GM18520 (cell line): ENCODE data around the gene GNAZ.

Source experiments
- ATAC-seq: cut with Tn5 transposase; IDR thresholded peaks from one replicate; pipeline ENCODE4 v1.9.1; 2021; ENCODE audit not compliant: unreplicated experiment

Gene GNAZ

DNA sequence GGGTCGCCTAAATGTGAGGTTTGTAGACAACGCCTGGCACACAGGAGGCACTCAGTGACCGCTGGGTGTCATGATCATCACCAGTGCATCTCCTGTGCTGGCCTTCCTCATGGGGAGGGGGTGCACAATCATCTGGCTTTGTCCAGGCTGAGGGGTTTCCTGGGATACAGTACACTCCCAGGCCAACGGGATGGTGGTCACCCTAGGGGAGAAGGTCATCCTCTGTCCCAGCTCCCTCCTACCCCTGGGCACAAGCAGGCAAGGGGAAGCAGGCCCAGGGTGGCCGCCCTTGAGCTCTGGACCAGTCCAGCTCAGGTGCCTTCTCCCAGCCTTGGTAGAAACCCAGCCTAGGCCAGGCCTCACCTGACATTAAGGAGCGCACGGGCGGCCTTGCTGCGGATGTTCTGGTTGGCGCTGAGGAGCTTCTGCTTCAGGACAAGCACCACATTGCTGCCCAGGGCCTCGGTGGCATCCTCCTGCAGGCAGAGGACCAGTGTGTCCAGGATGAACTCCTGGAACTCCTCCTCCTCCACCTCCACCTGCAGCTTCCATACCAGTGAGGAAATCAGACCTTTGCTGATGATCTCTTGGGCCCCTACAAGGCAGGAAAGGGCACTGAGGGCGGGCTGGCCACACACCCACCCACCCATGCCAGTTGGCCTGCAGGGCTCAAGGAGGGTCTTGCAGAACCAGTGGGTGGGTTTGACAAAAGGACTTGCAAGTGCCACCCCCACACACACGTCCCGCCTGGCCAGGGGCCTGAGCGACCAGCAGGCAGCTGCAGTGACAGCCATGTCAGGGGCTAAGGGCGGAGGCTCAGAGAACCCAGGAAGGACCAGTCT is 6.6 kb upstream of the GNAZ start:
- ATAC-seq: no peak

DNA sequence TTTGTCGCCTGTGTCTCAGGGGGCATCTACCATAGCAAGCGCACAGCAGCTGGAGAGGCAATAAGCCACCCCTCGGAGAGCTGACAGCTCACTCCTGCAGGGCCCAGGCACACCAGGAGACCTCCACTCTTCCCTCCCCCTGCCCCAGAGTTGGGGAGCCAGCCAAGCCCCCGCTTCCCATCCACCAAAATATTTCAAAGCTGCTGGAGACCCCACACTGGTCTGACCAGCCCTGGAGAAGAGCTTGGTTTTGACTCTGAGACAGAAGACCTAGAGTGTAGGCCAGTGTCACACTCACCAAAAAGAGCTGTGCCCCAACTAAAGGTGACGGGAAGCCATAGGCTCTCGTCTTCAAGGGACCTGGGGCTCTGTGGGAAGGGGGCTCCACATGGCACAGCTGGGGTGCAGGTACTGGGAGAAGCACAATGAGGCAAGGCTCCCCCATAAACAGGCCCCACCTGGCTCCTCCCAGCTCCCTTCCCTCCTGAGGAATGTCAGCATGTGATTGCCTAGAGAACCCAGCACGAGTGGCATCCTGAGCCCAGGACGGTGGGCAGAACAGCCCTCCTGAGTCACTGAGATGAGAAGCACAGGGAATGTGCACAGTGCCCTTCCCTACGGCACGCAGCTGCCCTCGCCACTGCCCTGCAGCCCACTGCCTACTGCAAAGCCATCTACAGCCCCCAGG is 5.8 kb upstream of the GNAZ start:
- no peak for ATAC-seq

DNA sequence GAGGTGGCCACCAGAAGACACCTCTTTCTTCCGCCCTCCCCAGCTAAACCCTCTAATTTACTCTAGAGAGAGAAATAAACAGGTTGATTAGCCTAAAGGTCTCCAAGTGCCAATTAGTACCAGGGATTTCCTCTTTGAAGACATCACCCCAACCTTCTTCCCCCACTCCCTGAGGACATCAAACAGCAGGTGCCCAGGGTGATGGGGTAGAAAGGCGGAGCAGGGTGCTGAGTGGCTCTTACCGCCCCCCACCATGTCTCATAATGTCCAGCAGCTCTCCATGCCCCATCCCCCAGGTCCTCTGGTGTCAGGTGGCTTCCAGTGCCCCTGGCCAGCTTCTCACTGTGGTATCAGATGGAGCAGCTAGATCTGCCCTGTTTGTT is 5.3 kb upstream of the GNAZ start:
- ATAC-seq: no peak

DNA sequence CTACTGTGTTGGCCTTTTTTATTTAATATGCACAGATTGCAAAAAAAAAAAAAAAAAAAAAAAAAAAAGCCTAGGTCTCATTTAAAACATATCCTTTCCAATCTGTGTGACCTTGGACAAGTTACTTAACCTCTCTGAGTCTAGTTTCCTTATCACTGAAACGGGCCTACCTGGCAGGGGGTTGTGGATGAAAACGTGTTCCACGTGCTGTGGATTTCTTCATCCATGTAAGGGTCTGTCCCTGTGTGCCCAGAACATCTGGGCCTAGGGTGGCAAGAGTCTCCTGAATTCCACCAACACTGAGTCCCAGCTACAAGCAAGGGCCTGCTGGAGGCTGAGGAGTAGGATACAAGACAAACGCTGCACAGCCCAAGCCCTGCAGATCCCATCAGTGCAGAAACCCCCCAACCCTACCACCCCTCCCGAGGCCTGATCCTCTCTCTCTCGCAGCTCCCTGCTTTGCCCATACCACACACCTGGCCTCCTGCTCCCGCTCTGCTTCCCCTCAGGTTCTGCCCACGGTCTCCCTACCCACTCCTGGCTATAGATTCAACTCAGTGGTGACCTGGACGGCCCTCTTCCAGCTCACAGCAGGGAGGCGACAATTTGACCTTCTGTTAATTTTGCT is 4.7 kb upstream of the GNAZ start:
- ATAC-seq: no peak

DNA sequence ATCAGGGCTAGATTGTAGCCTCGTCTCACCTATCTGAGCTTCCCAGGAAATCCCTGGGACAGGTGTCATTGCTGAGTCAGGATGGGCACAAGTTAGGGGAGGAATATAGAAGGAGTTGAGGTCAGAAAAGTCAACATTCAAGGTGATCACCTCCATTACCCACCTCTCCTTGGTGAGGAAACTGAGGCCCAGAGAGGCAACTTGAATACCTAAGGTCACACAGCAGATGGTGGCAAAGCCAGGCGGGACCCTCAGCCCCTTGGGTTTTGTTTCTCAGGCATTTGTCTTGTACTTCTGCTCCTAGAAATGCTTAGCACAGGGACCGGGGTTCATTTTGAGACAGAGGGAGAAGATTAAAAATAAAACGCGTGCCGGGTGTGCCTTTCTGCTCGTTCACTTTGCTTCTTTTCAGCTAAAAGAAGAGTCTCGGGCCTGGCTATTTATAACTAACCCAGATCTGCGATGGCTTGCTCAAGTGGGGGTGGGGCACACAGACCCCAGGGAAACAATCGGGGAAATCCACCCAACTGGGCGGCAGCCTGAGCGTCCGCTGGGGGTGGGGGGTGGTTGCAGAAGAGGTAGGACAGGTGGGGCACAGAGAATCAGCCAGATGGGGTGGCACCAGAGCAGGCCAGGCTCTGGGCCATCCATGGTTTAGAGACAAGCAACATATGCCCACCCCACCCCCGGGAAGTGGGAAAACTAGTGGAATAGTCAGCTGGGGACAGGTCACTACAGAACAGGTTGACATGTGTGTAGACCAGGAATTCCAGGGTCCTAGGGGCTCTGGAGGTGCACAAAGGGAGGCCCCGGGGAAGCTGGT is 3.9 kb upstream of the GNAZ start:
- no peak for ATAC-seq

DNA sequence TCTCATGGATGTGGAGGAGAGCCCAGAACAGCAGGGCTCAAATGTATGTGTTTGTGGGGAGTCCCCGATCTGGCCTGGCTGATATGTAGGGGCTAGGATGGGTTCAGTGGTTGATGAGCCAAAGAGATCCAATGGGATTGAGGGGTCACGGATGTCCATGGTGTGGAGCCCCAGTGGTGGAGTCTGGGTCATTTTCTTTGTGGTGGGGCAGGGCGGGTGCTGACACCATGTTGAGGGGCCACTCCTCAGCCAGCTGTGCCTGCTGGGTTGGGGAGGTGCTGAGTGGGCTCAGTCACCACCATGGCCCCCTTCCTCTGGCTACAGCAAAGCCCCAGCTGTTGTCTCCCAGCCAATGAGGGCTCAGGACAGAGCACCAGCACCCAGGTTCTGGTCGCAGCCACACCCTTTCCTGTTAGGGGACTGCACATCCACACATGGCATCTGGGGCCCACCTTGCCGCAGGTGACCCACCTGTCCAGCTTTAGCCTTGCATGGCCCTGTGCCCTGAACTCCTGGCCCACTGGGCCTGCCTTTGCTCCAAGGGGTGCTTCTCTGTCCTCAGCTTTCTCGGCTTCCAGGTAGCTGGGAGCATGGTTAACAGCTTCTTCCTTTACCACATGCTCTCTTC is 3.2 kb upstream of the GNAZ start:
- no peak for ATAC-seq

DNA sequence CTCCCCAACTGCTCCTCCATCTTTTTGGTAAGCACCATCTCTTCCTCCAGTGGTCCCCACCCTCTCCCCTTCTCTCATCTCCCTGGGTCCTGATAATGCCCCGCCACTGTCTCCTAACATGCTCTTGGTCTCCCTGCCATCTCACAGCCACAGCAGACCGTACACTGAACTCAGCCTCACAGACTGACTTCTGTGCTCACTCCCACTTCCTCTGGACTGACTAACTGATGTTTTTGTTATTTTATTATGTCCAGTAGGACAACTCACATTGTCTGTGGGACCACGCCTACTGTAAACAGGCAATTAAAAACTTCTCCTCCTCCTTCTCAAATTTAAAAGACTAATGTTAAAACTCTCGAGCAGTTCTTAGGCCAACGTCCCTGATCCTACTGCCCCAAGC is 2.6 kb upstream of the GNAZ start:
- ATAC-seq: no peak

DNA sequence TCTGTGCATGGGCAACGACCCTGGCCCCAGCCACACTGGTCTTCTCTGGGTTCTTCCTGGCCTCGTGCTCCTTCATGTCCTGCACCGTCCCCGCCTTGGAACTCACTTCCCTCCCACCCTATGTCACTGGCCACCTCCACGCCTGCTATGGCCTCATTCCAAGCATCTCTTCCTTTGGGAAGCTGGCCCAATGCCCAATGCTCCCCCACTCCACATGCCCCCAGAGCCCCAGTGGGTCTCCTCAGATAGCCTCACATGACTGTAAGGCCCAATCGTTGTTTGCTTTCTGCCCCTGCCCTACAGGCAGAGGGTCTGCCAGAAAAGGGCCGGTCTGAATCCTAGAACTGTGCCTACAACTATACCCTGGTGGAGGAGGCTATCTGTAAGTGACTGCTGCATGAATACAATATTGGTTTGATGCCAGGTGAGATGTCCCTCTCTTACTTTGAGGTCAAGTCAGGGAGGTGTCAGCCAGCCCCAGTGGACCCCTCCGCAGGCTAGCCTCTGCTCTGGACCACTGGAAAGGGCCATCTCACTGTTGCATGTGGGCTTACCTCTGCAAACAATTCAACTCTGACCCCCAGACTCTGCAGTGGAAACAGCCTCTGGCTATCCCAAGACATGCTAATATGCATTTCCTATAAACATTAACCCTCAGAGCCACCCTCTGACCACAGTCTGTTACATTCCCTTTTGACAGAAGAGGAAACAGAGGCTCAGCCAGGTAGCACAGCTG is 2.1 kb upstream of the GNAZ start:
- no peak for ATAC-seq

DNA sequence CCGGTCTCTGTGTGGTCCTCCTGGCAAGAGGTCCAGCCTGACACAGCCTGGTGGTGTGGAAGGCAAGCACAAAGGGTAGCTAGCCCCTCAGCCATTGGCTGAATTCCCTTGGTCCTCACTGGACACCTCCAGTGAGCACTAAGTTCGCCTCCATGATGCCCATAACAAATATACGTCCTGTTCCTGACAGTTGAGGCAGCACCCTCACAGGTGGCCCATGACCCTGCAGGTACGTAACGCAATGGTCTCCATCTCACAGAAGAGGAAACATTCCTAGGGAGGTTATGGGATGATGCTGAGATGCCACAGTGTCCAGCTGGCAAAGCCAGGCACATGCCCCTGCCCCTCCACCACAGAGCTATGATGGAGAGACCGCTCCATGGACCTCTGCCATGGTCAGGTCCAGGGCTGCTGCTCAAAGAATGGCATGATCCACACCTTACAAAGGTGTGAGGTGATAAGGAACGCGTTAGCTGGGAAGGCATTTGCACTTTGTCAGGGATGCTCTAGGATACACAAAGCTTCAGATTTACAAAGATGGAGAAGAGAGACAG is 1.4 kb upstream of the GNAZ start:
- ATAC-seq: no peak

DNA sequence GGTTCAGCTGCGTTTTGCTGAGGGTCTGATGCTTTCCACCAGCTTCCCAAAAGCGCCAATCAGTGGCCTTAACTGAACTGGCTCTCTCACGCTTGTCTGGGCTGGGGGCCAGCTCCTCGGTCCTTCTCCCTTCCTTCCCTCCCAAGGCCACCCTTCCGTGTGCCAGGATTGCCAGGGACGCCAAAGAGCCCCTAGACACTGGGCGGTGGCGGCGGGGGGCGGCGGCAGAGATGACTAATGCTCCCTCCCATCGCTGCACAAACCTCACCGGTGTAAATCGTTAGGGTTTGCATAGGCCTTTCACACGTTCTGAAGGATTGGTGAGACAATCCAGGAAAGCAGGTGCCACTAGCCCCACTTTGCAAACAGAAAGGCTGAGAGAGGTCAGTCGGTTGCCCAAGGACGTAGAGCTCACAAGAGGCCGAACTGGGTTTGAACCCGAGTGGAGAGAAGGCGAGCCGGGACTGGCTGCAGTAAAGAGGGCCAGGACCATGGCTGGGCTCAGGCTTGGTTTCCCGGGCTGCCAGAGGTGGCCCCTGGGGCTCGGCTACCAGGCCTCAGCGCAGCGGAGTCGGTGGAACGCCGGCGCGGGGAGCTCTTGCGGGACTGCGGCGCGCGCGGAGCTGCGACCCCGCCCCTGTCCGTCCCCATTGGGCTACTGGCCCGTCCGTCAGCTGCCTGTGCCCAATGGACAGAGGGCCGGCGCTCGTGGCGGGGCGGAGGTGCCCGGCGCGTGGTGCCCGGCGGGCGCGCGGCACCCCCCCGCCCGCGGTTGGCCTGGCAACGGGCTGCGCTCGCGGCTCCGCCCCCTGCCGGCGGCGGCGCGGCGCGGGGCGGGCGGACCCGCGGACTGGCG is 589 bp upstream of the GNAZ start:
- peak; percentile 85 for ATAC-seq

DNA sequence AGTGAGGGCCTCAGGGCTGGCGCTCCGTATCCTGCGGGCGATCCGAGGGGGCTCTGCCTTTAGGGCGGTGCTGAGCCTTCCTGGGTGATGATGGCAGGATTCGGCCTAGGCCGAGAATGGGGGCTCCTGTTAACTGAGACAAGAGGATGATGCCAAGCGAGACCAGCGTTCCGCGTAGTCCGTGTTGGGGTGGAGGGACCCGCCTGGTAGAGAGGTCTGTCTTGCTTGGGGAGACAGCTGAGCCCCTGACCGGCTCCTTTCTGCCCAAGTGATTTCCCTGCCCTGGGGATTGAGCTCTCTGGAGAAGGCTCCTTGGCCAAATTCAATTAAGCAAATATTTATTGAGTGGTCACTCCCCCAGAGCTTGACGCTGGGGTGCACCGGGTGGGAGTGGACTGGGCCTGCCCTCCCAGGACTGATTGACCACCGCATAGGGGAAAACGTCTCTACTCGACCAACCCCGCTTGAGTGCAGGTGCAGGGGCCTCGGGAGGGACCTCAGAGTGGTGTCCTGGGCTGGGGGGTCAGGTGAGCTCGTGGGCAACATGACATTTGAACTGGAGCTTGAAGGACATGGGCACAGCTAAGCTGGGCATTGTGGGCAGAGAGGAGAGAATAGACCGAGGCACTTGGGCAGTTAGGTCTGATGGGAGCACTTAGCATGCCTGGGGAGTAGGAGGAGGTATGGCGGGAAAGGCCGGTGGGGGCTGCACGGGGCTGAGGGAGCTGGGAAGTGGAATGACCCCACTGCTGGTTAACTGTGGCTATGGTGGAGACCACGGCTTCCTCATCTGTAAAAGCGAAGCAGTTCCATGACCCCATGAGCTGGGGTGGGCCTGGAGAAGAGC is 1.1 kb downstream of the GNAZ start:
- ATAC-seq: no peak

DNA sequence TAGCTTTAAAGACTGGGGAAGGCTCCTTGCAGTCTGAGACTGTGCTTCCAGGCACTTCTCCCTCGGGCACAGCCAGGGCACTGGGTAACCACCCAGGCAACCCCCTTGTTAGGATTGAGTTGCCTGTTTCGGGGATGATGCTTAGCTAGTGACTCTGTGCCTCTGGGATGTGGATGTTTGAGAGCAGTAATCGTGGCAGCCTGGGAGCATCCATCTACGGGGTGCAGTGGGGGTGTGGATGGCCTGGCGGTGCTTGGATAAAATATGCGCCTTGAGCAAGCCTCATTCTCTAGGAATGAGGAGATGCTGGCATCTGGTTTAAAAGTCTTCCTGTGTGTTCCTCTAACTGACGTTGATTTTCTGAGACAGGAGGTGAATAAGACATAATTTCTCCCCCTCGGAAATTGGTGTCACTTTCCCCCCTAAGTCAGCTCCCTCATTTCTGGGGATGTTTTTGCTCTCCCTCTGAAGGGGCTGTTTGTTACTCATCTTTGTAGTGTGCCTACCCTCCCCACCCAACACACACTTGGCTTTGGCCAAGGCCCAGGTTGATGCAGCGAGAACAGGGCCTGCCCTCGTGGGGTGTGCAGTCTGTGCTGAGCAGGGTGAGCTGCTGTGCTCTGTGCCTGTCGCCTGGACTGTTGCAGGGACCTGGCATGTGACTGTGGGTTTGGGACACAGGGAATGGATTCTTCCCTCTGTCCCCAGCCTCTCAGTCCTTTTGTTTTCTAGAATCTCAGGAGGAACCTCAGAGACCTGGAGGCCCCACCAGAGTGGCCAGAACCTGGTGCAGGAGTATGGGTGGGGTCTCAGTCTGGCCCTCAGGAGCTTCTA is 2.0 kb downstream of the GNAZ start:
- no peak for ATAC-seq

DNA sequence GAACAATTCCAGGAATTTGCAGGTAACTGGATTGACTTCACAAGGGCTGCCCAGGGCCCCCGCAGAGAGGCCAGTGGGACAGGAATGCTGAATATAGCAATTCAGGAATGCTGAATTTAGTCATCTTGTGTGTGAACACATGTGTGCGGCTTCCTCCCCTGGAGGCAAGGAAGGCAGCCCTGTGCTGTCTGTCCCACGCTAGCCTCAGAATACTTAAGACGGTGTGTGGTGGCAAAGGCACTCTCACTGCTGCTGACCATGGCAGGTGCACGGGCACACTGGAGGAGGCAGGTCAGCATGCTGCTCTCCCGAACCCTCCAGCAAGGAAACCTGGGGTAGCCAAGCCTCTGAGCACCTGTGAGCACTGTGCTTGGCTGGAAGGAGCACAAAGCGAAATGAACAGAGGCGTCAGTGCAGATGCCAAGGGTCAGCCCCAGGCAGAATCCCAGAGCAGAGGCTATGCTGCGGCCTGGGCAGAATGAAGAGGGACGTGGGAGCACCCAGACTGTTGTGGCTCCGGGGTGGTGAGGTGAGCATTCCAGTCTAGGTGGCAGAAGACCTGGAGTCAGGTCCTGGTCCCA is 2.7 kb downstream of the GNAZ start:
- no peak for ATAC-seq

DNA sequence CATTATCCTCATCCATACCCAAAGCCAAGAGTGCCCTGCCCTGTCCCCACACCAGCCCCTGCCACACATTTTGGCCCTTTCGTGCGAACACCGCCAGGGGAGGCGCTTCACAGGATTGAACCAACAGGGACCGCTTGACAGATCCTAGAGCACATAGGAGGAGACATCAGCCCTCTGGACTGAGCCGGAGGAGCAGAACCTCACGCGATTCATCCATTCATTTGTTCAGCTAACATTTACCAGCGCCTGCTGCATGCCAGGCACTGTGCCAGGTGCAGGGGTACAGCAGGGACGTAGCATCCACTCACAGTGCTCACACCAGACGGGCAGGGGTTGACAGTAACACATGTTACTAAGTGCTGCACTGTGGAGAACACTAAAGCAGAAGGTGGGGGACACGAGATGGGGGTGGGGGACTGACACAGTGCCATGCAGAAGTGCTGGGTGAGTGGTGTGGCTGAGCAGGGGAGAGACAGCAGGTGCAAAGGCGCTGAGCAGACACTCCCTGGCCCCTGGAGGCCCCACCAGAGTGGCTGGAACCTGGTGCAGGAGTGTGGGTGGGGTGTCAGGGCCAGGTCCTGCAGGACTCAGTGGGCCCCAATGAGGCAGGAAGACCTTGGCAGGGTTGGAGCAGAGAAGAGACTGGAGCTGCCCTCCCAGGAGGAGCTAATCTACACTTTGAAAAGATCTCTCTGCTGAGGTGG is 3.4 kb downstream of the GNAZ start:
- ATAC-seq: no peak

DNA sequence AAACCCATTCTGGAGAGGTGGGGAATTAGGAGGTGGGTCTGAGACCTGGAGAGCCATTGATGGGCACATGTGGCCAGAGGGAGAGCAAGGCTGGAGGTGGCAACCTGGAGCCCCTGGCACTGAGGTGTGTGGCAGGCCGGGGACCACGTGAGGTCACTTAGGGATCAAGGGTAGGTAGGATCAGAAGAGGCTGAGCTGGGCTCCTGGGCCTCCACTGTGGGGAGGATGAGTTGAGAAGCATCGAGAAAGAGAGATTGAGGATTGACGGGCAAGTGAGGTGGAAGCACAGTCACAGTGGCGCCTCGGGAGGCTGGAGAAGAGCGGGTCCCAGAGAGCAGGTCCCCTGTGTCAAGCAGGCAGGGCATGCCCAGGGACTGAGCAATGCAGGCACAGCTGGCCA is 4.1 kb downstream of the GNAZ start:
- ATAC-seq: no peak

DNA sequence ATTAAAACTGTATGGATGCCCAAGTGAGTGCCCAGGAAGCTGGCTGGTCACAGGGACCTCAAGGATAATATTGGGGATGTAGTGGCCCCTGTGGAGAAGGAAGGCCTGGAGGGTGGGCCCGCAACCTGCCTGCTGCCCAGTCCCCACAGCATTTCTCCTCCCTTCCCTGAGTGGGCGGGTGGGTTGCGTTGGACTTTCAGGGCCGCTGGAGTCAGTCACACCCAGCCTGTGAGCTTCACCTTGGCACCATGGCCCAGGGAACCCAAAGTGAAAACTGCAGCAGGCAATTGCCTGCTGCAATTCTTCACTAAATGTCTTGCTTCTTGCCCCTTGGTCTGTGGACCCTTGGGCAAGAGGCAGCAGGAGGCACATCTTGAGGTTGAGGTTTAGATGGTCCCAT is 4.7 kb downstream of the GNAZ start:
- no peak for ATAC-seq
